K562 (cell line): Measurements from ENCODE around the gene SLC16A6. TPM values are rescaled to one million over a fixed set of nuclear protein-coding genes. Genes with fewer than 3 reads are reported as not detected.

Source experiments
- AFF4 ChIP-seq: sonication (generic); formaldehyde crosslinking; IDR thresholded peaks from 2 replicates; pipeline ENCODE4 v1.8.0; 2023; ENCODE audit warnings: mild to moderate bottlenecking, missing genetic modification reagents
- ATF7 ChIP-seq: fragments of 450-650 bp; IDR thresholded peaks from 2 replicates; pipeline ENCODE4 v1.7.1; 2014; ENCODE audit warnings: mild to moderate bottlenecking, moderate library complexity
- C11orf30 ChIP-seq: fragments of 450-650 bp; IDR thresholded peaks from 2 replicates; pipeline ENCODE4 v1.6.1; 2016; ENCODE audit warnings: low read depth, mild to moderate bottlenecking
- DIDO1 ChIP-seq: fragments of 450-650 bp; IDR thresholded peaks from 2 replicates; pipeline ENCODE4 v1.6.1; 2016; ENCODE audit warnings: low read depth, missing biosample characterization, missing genetic modification characterization
- E2F6 ChIP-seq, 2 experiments: IDR thresholded peaks; 2 replicates each; pipeline ENCODE4 v1.6.1; 2011; ENCODE audit warnings: borderline replicate concordance in 1 of 2, control low read depth in 1 of 2, low read depth in 1 of 2, low read length in 1 of 2, mild to moderate bottlenecking in 1 of 2, mixed read lengths in 1 of 2, moderate library complexity in 1 of 2; ENCODE audit not compliant: insufficient read depth in 1 of 2, insufficient read length in 1 of 2, poor library complexity in 1 of 2, severe bottlenecking in 1 of 2; ENCODE audit errors: extremely low read depth in 1 of 2
- ELF2 ChIP-seq: fragments of 250-450 bp; sonication (Bioruptor Pico); IDR thresholded peaks from 2 replicates; pipeline ENCODE4 v1.5.0; 2021; ENCODE audit warnings: mild to moderate bottlenecking
- ELK1 ChIP-seq: sonication (generic); formaldehyde crosslinking; IDR thresholded peaks from 2 replicates; pipeline ENCODE4 v1.8.1; 2022; ENCODE audit warnings: missing genetic modification reagents
- FUS ChIP-seq: fragments of 200-400 bp; formaldehyde crosslinking; optimal IDR thresholded peaks from 2 replicates; pipeline ENCODE3; 2017; ENCODE audit warnings: low read depth, low read length
- HIVEP1 ChIP-seq: fragments of 250-450 bp; sonication (Bioruptor Pico); IDR thresholded peaks from 2 replicates; pipeline ENCODE4 v1.4.0; 2020; ENCODE audit warnings: mild to moderate bottlenecking
- KDM4B ChIP-seq, 2 experiments: fragments of 450-650 bp in 1 of 2; sonication (generic) in 1 of 2; IDR thresholded peaks; 2 replicates each; pipeline ENCODE4 v1.6.1; 2016 to 2017; ENCODE audit warnings: borderline replicate concordance in 2 of 2, antibody characterized with exemption in 1 of 2, low read depth in 1 of 2, mild to moderate bottlenecking in 1 of 2
- RBM39 ChIP-seq: fragments of 200-400 bp; formaldehyde crosslinking; optimal IDR thresholded peaks from 2 replicates; pipeline ENCODE3; 2018; ENCODE audit warnings: low read depth, low read length
- SAFB2 ChIP-seq: fragments of 200-400 bp; formaldehyde crosslinking; IDR thresholded peaks from 2 replicates; pipeline ENCODE4 v1.6.1; 2018; ENCODE audit warnings: borderline replicate concordance, low read length, low read depth, moderate library complexity; ENCODE audit not compliant: severe bottlenecking
- THRA ChIP-seq: fragments of 450-650 bp; IDR thresholded peaks from 2 replicates; pipeline ENCODE4 v1.6.1; 2017; ENCODE audit warnings: mild to moderate bottlenecking, moderate library complexity
- USF2 ChIP-seq: sonication (generic); formaldehyde crosslinking; IDR thresholded peaks from 2 replicates; pipeline ENCODE4 v1.5.0; 2020; ENCODE audit warnings: missing genetic modification reagents
- polyA plus RNA-seq, 8 experiments: library from polyadenylated mRNA; depleted of rRNA in 4 of 8; stranded (reverse) in 5 of 8; unstranded in 3 of 8; fragments of >200 nt; fragmentation: Nextera tagmentation in 2 of 8; fragmentation: Illumina TruSeq in 1 of 8; extraction: Ambion mirVana in 2 of 8; extraction: Trizol in 1 of 8; gene quantifications; 2 replicates each; pipeline versions ENCODE4 v1.2.1 to v1.2.3, GENCODE V29; 2011 to 2014; ENCODE audit warnings: inconsistent platforms in 1 of 8, missing spikeins in 1 of 8
- total RNA-seq, 7 experiments: library from RNA; depleted of rRNA in 6 of 7; stranded (reverse); fragments of >200 nt in 6 of 7; fragmentation: Illumina TruSeq in 2 of 7; extraction: Trizol in 2 of 7; gene quantifications; 2 replicates each; pipeline versions ENCODE4 v1.2.1 to v1.2.3, GENCODE V29; 2011 to 2021; ENCODE audit warnings: low replicate concordance in 1 of 7

SLC16A6 gene
- total and polyA plus RNA-seq, 9 of the 15 experiments (the other 6 are each of a cell fraction or from before 2014, with no cell fraction given): 0.05 to 0.31 (median 0.15) TPM

- TF ChIP-seq ELK1 (no peak), HIVEP1 (CRISPR knock-in tag) (no peak), C11orf30 (no peak; the same call in 1 of the 2 replicates), THRA (no peak), E2F6 (IDR thresholded peaks at IDR 0.05; ENCODE audit: borderline replicate concordance in 1 of 2, extremely low read depth in 1 of 2, insufficient read depth in 1 of 2, insufficient read length in 1 of 2, low read depth in 1 of 2, low read length in 1 of 2, poor library complexity in 1 of 2, severe bottlenecking in 1 of 2) (peak; percentile 69 to 76), DIDO1 (tag) (no peak), USF2 (CRISPR knock-in tag) (no peak), RBM39 (no peak), SAFB2 (no peak), KDM4B (IDR thresholded peaks at IDR 0.05; ENCODE audit: borderline replicate concordance in 2 of 2, low read depth in 1 of 2) (no peak), FUS (no peak), ELF2 (no peak), AFF4 (CRISPR knock-in tag) (no peak), ATF7 (peak; percentile 71)
These were observed 43.3 kb downstream of the SLC16A6 start, which contains the start of gene AMZ2 (continued) for GRCh38 chr17:68247445-68248198.
